WTC11 (cell line): ENCODE measurements around the gene SPDEF. TPM values are rescaled to one million over a fixed set of nuclear protein-coding genes. Genes with fewer than 3 reads are reported as not detected.

Source experiments
- ATAC-seq: fragments of 200-7000 bp; cut with Tn5 transposase; 2 replicates; pipeline ENCODE4 v1.10.0; 2021; ENCODE audit warnings: mild to moderate bottlenecking, moderate library complexity
- CTCF ChIA-PET: fragments of 300-600 bp; sonication (Branson Sonifier 250); formaldehyde crosslinking; loops from one replicate; lab custom pipeline; 2021; ENCODE audit warnings: antibody characterized with exemption; lab: Charles Lee
- POLR2A ChIA-PET: fragments of 350-600 bp; sonication (Branson Sonifier 250); formaldehyde crosslinking; loops from one replicate; lab custom pipeline; 2021; ENCODE audit warnings: antibody characterized with exemption; lab: Charles Lee
- DNase-seq: peaks from one replicate; pipeline ENCODE4 v3.0.0; 2021; ENCODE audit warnings: low spot score
- H3K27ac Mint-ChIP-seq: 2 replicates; pipeline ENCODE4 v1.8.0; 2021; ENCODE audit warnings: mixed read lengths
- H3K27me3 Mint-ChIP-seq: 2 replicates; pipeline ENCODE4 v1.8.0; 2021; ENCODE audit warnings: low read depth, mild to moderate bottlenecking, moderate library complexity, mixed read lengths
- H3K36me3 Mint-ChIP-seq: 2 replicates; pipeline ENCODE4 v1.8.0; 2021; ENCODE audit warnings: mixed read lengths
- H3K4me1 Mint-ChIP-seq: 2 replicates; pipeline ENCODE4 v1.8.0; 2022; ENCODE audit warnings: mixed read lengths
- H3K4me3 Mint-ChIP-seq: 2 replicates; pipeline ENCODE4 v1.8.0; 2021; ENCODE audit warnings: mild to moderate bottlenecking, moderate library complexity, mixed read lengths
- H3K9me3 Mint-ChIP-seq: 2 replicates; pipeline ENCODE4 v1.8.0; 2021; ENCODE audit warnings: mixed read lengths
- CBFB ChIP-seq: sonication (generic); formaldehyde crosslinking; IDR thresholded peaks from 2 replicates; pipeline ENCODE4 v1.8.1; 2022; ENCODE audit warnings: mild to moderate bottlenecking, low read depth, missing genetic modification reagents
- CREM ChIP-seq: sonication (generic); formaldehyde crosslinking; IDR thresholded peaks from 2 replicates; pipeline ENCODE4 v1.8.1; 2022; ENCODE audit warnings: mild to moderate bottlenecking, missing genetic modification reagents, moderate library complexity
- GABPB1 ChIP-seq: sonication (generic); formaldehyde crosslinking; IDR thresholded peaks from 2 replicates; pipeline ENCODE4 v1.8.1; 2023; ENCODE audit warnings: mild to moderate bottlenecking, missing genetic modification reagents
- JUN ChIP-seq: sonication (generic); formaldehyde crosslinking; IDR thresholded peaks from 2 replicates; pipeline ENCODE4 v1.8.0; 2023; ENCODE audit warnings: mild to moderate bottlenecking, missing genetic modification reagents
- NR2C2 ChIP-seq: sonication (generic); formaldehyde crosslinking; IDR thresholded peaks from 2 replicates; pipeline ENCODE4 v1.8.0; 2022; ENCODE audit warnings: mild to moderate bottlenecking, missing genetic modification reagents
- RORB ChIP-seq: fragments of 250-450 bp; sonication (Bioruptor Pico); IDR thresholded peaks from 2 replicates; pipeline ENCODE4 v1.9.0; 2021; ENCODE audit warnings: mild to moderate bottlenecking
- ZNF232 ChIP-seq: sonication (generic); formaldehyde crosslinking; IDR thresholded peaks from 2 replicates; pipeline ENCODE4 v1.8.0; 2022; ENCODE audit warnings: mild to moderate bottlenecking, missing genetic modification reagents
- ZNF423 ChIP-seq: fragments of 250-450 bp; sonication (Bioruptor Pico); IDR thresholded peaks from 2 replicates; pipeline ENCODE4 v2.1.2; 2022; ENCODE audit warnings: mild to moderate bottlenecking, moderate library complexity
- ZSCAN18 ChIP-seq: fragments of 250-450 bp; sonication (Bioruptor Pico); IDR thresholded peaks from 2 replicates; pipeline ENCODE4 v2.1.2; 2022; ENCODE audit warnings: mild to moderate bottlenecking, moderate library complexity
- total RNA-seq: library from RNA; stranded (reverse); gene quantifications from 3 replicates; pipeline ENCODE4 v1.2.3, GENCODE V29; 2021
- TF ChIP-seq, protein P1 (sequence below): sonication (generic); formaldehyde crosslinking; IDR thresholded peaks from 2 replicates; pipeline ENCODE4 v1.8.0; 2023; ENCODE audit warnings: mild to moderate bottlenecking, missing genetic modification reagents
- TF ChIP-seq, protein P2 (sequence below): sonication (generic); formaldehyde crosslinking; IDR thresholded peaks from 2 replicates; pipeline ENCODE4 v1.8.1; 2023; ENCODE audit warnings: mild to moderate bottlenecking, missing genetic modification reagents
- TF ChIP-seq, protein P3 (sequence below): fragments of 200-600 bp; IDR thresholded peaks from 2 replicates; pipeline ENCODE4 v1.8.0; 2022; ENCODE audit warnings: antibody characterized with exemption
- TF ChIP-seq, protein P4 (sequence below): fragments of 250-450 bp; sonication (Bioruptor Pico); IDR thresholded peaks from 2 replicates; pipeline ENCODE4 v1.9.0; 2021; ENCODE audit warnings: mild to moderate bottlenecking

SPDEF gene
- total RNA-seq, 1 experiment from 2014 or later, result 0.72 TPM

GRCh38 chr6:34523441-34524206 is 32.5 kb downstream of the SPDEF start (continued):
- TF ChIP-seq GABPB1 (CRISPR knock-in tag), result no peak
- TF ChIP-seq NR2C2, result no peak
- TF ChIP-seq, protein P1, sequence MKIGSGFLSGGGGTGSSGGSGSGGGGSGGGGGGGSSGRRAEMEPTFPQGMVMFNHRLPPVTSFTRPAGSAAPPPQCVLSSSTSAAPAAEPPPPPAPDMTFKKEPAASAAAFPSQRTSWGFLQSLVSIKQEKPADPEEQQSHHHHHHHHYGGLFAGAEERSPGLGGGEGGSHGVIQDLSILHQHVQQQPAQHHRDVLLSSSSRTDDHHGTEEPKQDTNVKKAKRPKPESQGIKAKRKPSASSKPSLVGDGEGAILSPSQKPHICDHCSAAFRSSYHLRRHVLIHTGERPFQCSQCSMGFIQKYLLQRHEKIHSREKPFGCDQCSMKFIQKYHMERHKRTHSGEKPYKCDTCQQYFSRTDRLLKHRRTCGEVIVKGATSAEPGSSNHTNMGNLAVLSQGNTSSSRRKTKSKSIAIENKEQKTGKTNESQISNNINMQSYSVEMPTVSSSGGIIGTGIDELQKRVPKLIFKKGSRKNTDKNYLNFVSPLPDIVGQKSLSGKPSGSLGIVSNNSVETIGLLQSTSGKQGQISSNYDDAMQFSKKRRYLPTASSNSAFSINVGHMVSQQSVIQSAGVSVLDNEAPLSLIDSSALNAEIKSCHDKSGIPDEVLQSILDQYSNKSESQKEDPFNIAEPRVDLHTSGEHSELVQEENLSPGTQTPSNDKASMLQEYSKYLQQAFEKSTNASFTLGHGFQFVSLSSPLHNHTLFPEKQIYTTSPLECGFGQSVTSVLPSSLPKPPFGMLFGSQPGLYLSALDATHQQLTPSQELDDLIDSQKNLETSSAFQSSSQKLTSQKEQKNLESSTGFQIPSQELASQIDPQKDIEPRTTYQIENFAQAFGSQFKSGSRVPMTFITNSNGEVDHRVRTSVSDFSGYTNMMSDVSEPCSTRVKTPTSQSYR (CRISPR knock-in tag), result no peak
- no peak for TF ChIP-seq RORB (CRISPR knock-in tag)

GRCh38 chr6:34522761-34523160 is 33.4 kb downstream of the SPDEF start:
- ChIA-PET CTCF (interaction anchor here (1.2 to 1.5 kb wide), 2 partner anchors 63 to 327 kb away, joined by 3 to 6 read pairs; no protein-coding TSS in a partner anchor), POLR2A (no interaction called here)
- ATAC-seq, result no peak
- no peak overlapping the region for H3K4me3 Mint-ChIP-seq
- no peaks in the 10 kb centered on the region for H3K36me3 Mint-ChIP-seq
- H3K27me3 Mint-ChIP-seq, result no peaks in the 10 kb centered on the region; the same call in 1 of the 2 replicates
- TF ChIP-seq, protein P2, sequence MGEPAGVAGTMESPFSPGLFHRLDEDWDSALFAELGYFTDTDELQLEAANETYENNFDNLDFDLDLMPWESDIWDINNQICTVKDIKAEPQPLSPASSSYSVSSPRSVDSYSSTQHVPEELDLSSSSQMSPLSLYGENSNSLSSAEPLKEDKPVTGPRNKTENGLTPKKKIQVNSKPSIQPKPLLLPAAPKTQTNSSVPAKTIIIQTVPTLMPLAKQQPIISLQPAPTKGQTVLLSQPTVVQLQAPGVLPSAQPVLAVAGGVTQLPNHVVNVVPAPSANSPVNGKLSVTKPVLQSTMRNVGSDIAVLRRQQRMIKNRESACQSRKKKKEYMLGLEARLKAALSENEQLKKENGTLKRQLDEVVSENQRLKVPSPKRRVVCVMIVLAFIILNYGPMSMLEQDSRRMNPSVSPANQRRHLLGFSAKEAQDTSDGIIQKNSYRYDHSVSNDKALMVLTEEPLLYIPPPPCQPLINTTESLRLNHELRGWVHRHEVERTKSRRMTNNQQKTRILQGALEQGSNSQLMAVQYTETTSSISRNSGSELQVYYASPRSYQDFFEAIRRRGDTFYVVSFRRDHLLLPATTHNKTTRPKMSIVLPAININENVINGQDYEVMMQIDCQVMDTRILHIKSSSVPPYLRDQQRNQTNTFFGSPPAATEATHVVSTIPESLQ (CRISPR knock-in tag), result no peak
- no peak for TF ChIP-seq NR2C2
- no peak for TF ChIP-seq ZNF232 (CRISPR knock-in tag)
- TF ChIP-seq ZSCAN18 (CRISPR knock-in tag), result no peak
- no peak for TF ChIP-seq ZNF423 (CRISPR knock-in tag)
- no peak for TF ChIP-seq JUN
- TF ChIP-seq, protein P3, sequence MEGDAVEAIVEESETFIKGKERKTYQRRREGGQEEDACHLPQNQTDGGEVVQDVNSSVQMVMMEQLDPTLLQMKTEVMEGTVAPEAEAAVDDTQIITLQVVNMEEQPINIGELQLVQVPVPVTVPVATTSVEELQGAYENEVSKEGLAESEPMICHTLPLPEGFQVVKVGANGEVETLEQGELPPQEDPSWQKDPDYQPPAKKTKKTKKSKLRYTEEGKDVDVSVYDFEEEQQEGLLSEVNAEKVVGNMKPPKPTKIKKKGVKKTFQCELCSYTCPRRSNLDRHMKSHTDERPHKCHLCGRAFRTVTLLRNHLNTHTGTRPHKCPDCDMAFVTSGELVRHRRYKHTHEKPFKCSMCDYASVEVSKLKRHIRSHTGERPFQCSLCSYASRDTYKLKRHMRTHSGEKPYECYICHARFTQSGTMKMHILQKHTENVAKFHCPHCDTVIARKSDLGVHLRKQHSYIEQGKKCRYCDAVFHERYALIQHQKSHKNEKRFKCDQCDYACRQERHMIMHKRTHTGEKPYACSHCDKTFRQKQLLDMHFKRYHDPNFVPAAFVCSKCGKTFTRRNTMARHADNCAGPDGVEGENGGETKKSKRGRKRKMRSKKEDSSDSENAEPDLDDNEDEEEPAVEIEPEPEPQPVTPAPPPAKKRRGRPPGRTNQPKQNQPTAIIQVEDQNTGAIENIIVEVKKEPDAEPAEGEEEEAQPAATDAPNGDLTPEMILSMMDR, result no peak
- TF ChIP-seq CREM (CRISPR knock-in tag), result no peak
- no peak for TF ChIP-seq CBFB (CRISPR knock-in tag)
- TF ChIP-seq, protein P4, sequence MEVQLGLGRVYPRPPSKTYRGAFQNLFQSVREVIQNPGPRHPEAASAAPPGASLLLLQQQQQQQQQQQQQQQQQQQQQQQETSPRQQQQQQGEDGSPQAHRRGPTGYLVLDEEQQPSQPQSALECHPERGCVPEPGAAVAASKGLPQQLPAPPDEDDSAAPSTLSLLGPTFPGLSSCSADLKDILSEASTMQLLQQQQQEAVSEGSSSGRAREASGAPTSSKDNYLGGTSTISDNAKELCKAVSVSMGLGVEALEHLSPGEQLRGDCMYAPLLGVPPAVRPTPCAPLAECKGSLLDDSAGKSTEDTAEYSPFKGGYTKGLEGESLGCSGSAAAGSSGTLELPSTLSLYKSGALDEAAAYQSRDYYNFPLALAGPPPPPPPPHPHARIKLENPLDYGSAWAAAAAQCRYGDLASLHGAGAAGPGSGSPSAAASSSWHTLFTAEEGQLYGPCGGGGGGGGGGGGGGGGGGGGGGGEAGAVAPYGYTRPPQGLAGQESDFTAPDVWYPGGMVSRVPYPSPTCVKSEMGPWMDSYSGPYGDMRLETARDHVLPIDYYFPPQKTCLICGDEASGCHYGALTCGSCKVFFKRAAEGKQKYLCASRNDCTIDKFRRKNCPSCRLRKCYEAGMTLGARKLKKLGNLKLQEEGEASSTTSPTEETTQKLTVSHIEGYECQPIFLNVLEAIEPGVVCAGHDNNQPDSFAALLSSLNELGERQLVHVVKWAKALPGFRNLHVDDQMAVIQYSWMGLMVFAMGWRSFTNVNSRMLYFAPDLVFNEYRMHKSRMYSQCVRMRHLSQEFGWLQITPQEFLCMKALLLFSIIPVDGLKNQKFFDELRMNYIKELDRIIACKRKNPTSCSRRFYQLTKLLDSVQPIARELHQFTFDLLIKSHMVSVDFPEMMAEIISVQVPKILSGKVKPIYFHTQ (CRISPR knock-in tag), result no peak
- peaks cover 9% of the 10 kb centered on the region for H3K4me1 Mint-ChIP-seq
- peak; percentile 7 for DNase-seq
- no peaks in the 10 kb centered on the region for H3K9me3 Mint-ChIP-seq
- no peak overlapping the region for H3K27ac Mint-ChIP-seq
